K562 (cell line): ENCODE measurements around the gene INSIG1. TPM values are rescaled to one million over a fixed set of nuclear protein-coding genes. Genes with fewer than 3 reads are reported as not detected.
A peak's percentile ranks its signal among the peaks of the same experiment; 100 is the strongest.

Experiments
- ATAC-seq: fragments of 200-7000 bp; cut with Tn5 transposase; 3 replicates; pipeline ENCODE4 v1.9.1; 2020; ENCODE audit warnings: moderate library complexity
- BruUV-seq: library from RNA; stranded (reverse); fragments of 400-500 nt; replicated peaks from 2 replicates; lab custom pipeline; 2021; lab: Mats Ljungman, UMichigan
- CTCF ChIA-PET: fragments of 300-600 bp; formaldehyde crosslinking; extraction: SDS; loops from one replicate; lab custom pipeline; 2021; ENCODE audit warnings: low intra/inter-chr PET ratio; lab: Yijun Ruan, JAX
- POLR2A ChIA-PET: fragments of 300-600, 350-650 bp; sonication (Branson Sonifier 250); formaldehyde crosslinking; extraction: SDS; loops from one replicate; lab custom pipeline; 2021; ENCODE audit warnings: antibody characterized with exemption, inconsistent platforms; lab: Yijun Ruan, JAX
- DNase-seq, 4 experiments: peaks; one replicate each; pipeline versions ENCODE4 v3.0.0 to v3.0.0-alpha.2; 2011 to 2018; ENCODE audit warnings: low spot score in 3 of 4, mixed read lengths in 3 of 4; ENCODE audit errors: extremely low read depth in 1 of 4
- FAIRE-seq: peaks from 2 replicates; lab custom pipeline; 2011; peaks lifted over from hg19 to GRCh38; lab: Jason Lieb, UNC
- H2AFZ ChIP-seq: 2 replicates; pipeline ENCODE4 v1.6.0; 2011; ENCODE audit warnings: low read depth, low read length, control low read depth, inconsistent platforms
- H3K27ac ChIP-seq: fragments of 200-600 bp; 3 replicates; pipeline ENCODE4 v1.8.0; 2011; ENCODE audit warnings: low read depth, mild to moderate bottlenecking, control low read depth, inconsistent platforms, low read length, moderate library complexity, mixed read lengths; ENCODE audit errors: extremely low read depth
- H3K27me3 ChIP-seq, 2 experiments: fragments of 300-600 bp in 1 of 2; 2 replicates in 1 of 2; 3 replicates in 1 of 2; pipeline versions ENCODE4 v1.6.0 to v1.8.0; 2011; ENCODE audit warnings: inconsistent platforms in 2 of 2, low read length in 2 of 2, mild to moderate bottlenecking in 1 of 2, mixed read lengths in 1 of 2, moderate library complexity in 1 of 2; ENCODE audit not compliant: control insufficient read depth in 2 of 2, insufficient read depth in 2 of 2
- H3K36me3 ChIP-seq: fragments of 300-600 bp; 3 replicates; pipeline ENCODE4 v1.8.0; 2011; ENCODE audit warnings: mild to moderate bottlenecking, low read length, inconsistent platforms; ENCODE audit not compliant: control insufficient read depth, insufficient read depth
- H3K4me1 ChIP-seq, 2 experiments: fragments of 200-600 bp in 1 of 2; replicated peaks in 1 of 2; 2 replicates in 1 of 2; 3 replicates in 1 of 2; pipeline versions ENCODE4 v1.5.1 to v1.8.0; 2011; ENCODE audit warnings: inconsistent platforms in 2 of 2, low read length in 2 of 2, mild to moderate bottlenecking in 1 of 2, mixed read lengths in 1 of 2, moderate library complexity in 1 of 2; ENCODE audit not compliant: control insufficient read depth in 2 of 2, insufficient read depth in 2 of 2
- H3K4me2 ChIP-seq: 2 replicates; pipeline ENCODE4 v1.6.1; 2011; ENCODE audit warnings: low read length, control low read depth, inconsistent platforms, mixed read lengths; ENCODE audit not compliant: insufficient read depth
- H3K4me3 ChIP-seq: fragments of 200-600 bp; sonication (generic), shearing (Covaris generic); 2 replicates; pipeline ENCODE4 v1.5.1; 2016; ENCODE audit warnings: control low read depth, inconsistent platforms
- H3K79me2 ChIP-seq: fragments of 200-600 bp; 3 replicates; pipeline ENCODE4 v1.8.0; 2011; ENCODE audit warnings: low read length, inconsistent platforms; ENCODE audit not compliant: control insufficient read depth, insufficient read depth
- H3K9ac ChIP-seq, 2 experiments: 2 replicates each; pipeline versions ENCODE4 v1.6.0 to v1.6.1; 2011; ENCODE audit warnings: low read depth in 2 of 2, low read length in 2 of 2, control low read depth in 1 of 2, inconsistent platforms in 1 of 2, mild to moderate bottlenecking in 1 of 2, mixed read lengths in 1 of 2; ENCODE audit not compliant: insufficient read depth in 1 of 2
- H3K9me1 ChIP-seq: one replicate; pipeline ENCODE4 v1.6.0; 2011; ENCODE audit warnings: inconsistent platforms, mild to moderate bottlenecking, low read length, moderate library complexity; ENCODE audit not compliant: control insufficient read depth, insufficient read depth
- H3K9me3 ChIP-seq: replicated peaks from 2 replicates; pipeline ENCODE4 v1.5.1; 2011; ENCODE audit warnings: low read depth, low read length, inconsistent platforms; ENCODE audit not compliant: control insufficient read depth, insufficient read depth
- H4K20me1 ChIP-seq: replicated peaks from 2 replicates; pipeline ENCODE4 v1.6.1; 2011; ENCODE audit warnings: low read length, inconsistent platforms, mixed read lengths; ENCODE audit not compliant: control insufficient read depth, insufficient read depth
- BACH1 ChIP-seq: fragments of 200-800 bp; sonication (Bioruptor generic); IDR thresholded peaks from 2 replicates; pipeline ENCODE4 v1.6.1; 2016; ENCODE audit warnings: missing genetic modification characterization, missing compliant biosample characterization
- CHCHD3 ChIP-seq: fragments of 250-450 bp; sonication (Bioruptor Pico); IDR thresholded peaks from 2 replicates; pipeline ENCODE4 v2.1.2; 2022; ENCODE audit warnings: mild to moderate bottlenecking
- CREBBP ChIP-seq: IDR thresholded peaks from one replicate; pipeline ENCODE4 v1.6.1; 2012; ENCODE audit warnings: low read depth, mild to moderate bottlenecking, control low read depth, inconsistent platforms, low read length
- KAT7 ChIP-seq: sonication (generic); formaldehyde crosslinking; IDR thresholded peaks from 2 replicates; pipeline ENCODE4 v1.8.0; 2022; ENCODE audit warnings: missing genetic modification reagents, mild to moderate bottlenecking, borderline replicate concordance
- KDM5B ChIP-seq: fragments of 200-600 bp; sonication (generic); IDR thresholded peaks from 2 replicates; pipeline ENCODE4 v1.6.1; 2012; ENCODE audit warnings: low read depth, mild to moderate bottlenecking, moderate library complexity, low read length, control low read depth, inconsistent platforms; ENCODE audit not compliant: insufficient replicate concordance
- PML ChIP-seq: IDR thresholded peaks from 2 replicates; pipeline ENCODE4 v1.6.1; 2012; ENCODE audit warnings: low read length, inconsistent platforms
- POLR2B ChIP-seq: fragments of 450-650 bp; IDR thresholded peaks from 2 replicates; pipeline ENCODE4 v1.6.1; 2018; ENCODE audit warnings: low read depth; ENCODE audit not compliant: partially characterized antibody
- SAFB2 ChIP-seq: fragments of 200-400 bp; formaldehyde crosslinking; IDR thresholded peaks from 2 replicates; pipeline ENCODE4 v1.6.1; 2018; ENCODE audit warnings: borderline replicate concordance, low read length, low read depth, moderate library complexity; ENCODE audit not compliant: severe bottlenecking
- SMARCA4 ChIP-seq: fragments of 450-650 bp; IDR thresholded peaks from 2 replicates; pipeline ENCODE4 v1.6.1; 2016
- SNRNP70 ChIP-seq: fragments of 200-400 bp; formaldehyde crosslinking; optimal IDR thresholded peaks from 2 replicates; pipeline ENCODE3; 2017; ENCODE audit warnings: low read depth, low read length
- SP1 ChIP-seq: sonication (generic); formaldehyde crosslinking; IDR thresholded peaks from 2 replicates; pipeline ENCODE4 v1.8.1; 2022; ENCODE audit warnings: mild to moderate bottlenecking, missing genetic modification reagents
- TGIF2 ChIP-seq: sonication (generic); formaldehyde crosslinking; IDR thresholded peaks from 2 replicates; pipeline ENCODE4 v1.8.1; 2022; ENCODE audit warnings: mild to moderate bottlenecking, missing genetic modification reagents, moderate library complexity
- YBX1 ChIP-seq: fragments of 450-650 bp; IDR thresholded peaks from 2 replicates; pipeline ENCODE4 v1.7.1; 2016; ENCODE audit warnings: mild to moderate bottlenecking
- ZBED1 ChIP-seq: IDR thresholded peaks from 2 replicates; pipeline ENCODE4 v1.6.1; 2014
- ZNF445 ChIP-seq: fragments of 250-450 bp; sonication (Bioruptor Pico); IDR thresholded peaks from 2 replicates; pipeline ENCODE4 v1.4.0; 2020; ENCODE audit warnings: low read depth, mild to moderate bottlenecking, moderate library complexity
- ZNF584 ChIP-seq: fragments of 200-800 bp; sonication (Bioruptor generic); IDR thresholded peaks from 2 replicates; pipeline ENCODE4 v1.6.1; 2016; ENCODE audit warnings: low read depth, mild to moderate bottlenecking, missing genetic modification characterization, missing compliant biosample characterization
- WGBS: fragments of 100-300 bp; shearing (Covaris generic); methylation state at CpG from one replicate; pipeline ENCODE4 v1.1.6; 2016; ENCODE audit warnings: low coverage, mixed read lengths; ENCODE audit not compliant: insufficient coverage; ENCODE audit errors: missing lambda C conversion rate; 5-methylcytosine and 5-hydroxymethylcytosine counted together
- in situ Hi-C: fragments of 300-500 bp; cut with MboI; formaldehyde crosslinking; loops from 4 replicates; pipeline ENCODE4 v1.15.0; 2018; ENCODE audit warnings: inconsistent platforms, mixed read lengths
- intact Hi-C: fragments of 100-400 bp; cut with micrococcal nuclease; formaldehyde crosslinking; loops from 2 replicates; pipeline ENCODE4 v1.14.2; 2022
- polyA plus RNA-seq, 8 experiments: library from polyadenylated mRNA; depleted of rRNA in 4 of 8; stranded (reverse) in 5 of 8; unstranded in 3 of 8; fragments of >200 nt; fragmentation: Nextera tagmentation in 2 of 8; fragmentation: Illumina TruSeq in 1 of 8; extraction: Ambion mirVana in 2 of 8; extraction: Trizol in 1 of 8; gene quantifications; 2 replicates each; pipeline versions ENCODE4 v1.2.1 to v1.2.3, GENCODE V29; 2011 to 2014; ENCODE audit warnings: inconsistent platforms in 1 of 8, missing spikeins in 1 of 8
- total RNA-seq, 7 experiments: library from RNA; depleted of rRNA in 6 of 7; stranded (reverse); fragments of >200 nt in 6 of 7; fragmentation: Illumina TruSeq in 2 of 7; extraction: Trizol in 2 of 7; gene quantifications; 2 replicates each; pipeline versions ENCODE4 v1.2.1 to v1.2.3, GENCODE V29; 2011 to 2021; ENCODE audit warnings: low replicate concordance in 1 of 7
- TF ChIP-seq, protein P1 (sequence below): fragments of 250-450 bp; sonication (Bioruptor Pico); IDR thresholded peaks from 2 replicates; pipeline ENCODE4 v1.8.0; 2021; ENCODE audit warnings: moderate library complexity, mild to moderate bottlenecking, inconsistent platforms
- TF ChIP-seq, protein P2 (sequence below): fragments of 250-450 bp; sonication (Bioruptor Pico); IDR thresholded peaks from 2 replicates; pipeline ENCODE4 v1.4.0; 2020; ENCODE audit warnings: borderline replicate concordance

INSIG1 gene
- total and polyA plus RNA-seq, 9 of the 15 experiments (the other 6 are each of a cell fraction or from before 2014, with no cell fraction given): 57.1 to 787 (median 238) TPM

DNA sequence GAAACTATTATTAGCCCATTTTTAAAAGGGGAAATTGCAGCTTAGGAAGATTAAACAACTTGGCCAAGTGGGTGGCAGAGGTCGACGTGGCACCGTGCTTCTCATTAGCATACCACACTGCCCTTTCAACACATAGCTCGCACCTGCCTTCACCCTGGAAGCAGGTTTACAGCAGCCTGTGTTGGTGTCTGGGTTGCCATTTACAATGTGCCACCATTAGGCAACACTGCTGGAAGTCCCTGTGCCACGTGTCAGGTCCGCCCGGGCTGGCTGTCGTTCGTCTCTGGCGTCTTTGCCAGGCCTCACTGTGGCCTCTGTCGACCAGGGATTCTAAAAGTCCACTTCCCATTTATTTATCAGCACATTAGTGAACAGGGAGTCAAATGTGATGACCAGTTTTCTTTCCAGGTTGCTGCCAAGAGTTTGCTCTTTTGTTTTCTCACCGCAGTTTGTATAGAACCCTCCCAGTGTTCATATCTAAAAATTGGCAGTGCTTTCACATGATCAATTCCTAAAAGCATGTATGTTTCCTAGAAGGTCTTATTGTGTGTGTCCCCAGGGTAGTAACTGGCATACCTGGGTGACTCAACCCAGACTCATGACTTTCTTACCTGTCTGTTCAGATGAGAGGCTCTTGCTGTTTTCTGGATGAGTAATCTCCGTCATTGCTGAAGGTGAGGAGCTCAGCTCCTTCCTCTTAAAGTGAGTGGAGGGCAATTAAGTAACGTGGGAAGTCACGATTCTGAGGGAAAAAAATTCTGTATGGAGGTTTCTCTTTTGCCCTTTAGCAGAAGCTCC lies 9.2 kb downstream of the INSIG1 start (continued):
- TF ChIP-seq, protein P1, sequence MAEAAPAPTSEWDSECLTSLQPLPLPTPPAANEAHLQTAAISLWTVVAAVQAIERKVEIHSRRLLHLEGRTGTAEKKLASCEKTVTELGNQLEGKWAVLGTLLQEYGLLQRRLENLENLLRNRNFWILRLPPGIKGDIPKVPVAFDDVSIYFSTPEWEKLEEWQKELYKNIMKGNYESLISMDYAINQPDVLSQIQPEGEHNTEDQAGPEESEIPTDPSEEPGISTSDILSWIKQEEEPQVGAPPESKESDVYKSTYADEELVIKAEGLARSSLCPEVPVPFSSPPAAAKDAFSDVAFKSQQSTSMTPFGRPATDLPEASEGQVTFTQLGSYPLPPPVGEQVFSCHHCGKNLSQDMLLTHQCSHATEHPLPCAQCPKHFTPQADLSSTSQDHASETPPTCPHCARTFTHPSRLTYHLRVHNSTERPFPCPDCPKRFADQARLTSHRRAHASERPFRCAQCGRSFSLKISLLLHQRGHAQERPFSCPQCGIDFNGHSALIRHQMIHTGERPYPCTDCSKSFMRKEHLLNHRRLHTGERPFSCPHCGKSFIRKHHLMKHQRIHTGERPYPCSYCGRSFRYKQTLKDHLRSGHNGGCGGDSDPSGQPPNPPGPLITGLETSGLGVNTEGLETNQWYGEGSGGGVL: no peak
- no peak for TF ChIP-seq YBX1
- peak; percentile 28; the same call in 1 of the 2 replicates for TF ChIP-seq ZBED1
- no peak for TF ChIP-seq CHCHD3 (CRISPR knock-in tag)
- peak; percentile 61; the same call in 1 of the 2 replicates for TF ChIP-seq PML
- TF ChIP-seq SP1: no peak
- TF ChIP-seq ZNF445: no peak

DNA sequence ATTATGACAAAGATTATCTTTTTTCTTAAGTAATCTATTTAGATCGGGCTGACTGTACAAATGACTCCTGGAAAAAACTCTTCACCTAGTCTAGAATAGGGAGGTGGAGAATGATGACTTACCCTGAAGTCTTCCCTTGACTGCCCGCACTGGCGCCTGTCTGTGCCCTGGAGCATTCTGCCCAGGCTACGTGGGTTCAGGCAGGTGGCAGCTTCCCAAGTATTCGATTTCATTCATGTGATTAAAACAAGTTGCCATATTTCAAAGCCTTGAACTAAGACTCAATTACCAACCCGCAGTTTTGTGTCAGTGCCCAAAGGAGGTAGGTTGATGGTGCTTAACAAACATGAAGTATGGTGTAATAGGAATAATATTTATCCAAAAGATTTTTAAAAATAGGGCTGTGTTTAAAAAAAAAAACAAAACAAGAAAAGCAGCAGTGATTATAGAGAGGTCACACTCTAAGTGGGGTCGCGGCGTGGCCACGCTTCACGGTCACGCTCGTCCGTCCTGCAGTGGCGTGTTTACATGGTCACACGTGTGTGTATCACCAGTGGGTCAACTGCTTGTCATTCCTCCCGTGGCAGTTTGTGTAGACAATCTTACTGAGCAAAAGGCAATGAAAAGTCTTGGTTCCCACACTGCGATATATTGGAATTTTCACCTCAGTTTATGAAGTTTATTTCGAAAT lies 10.8 kb downstream of the INSIG1 start:
- no peak overlapping the region for H2AFZ ChIP-seq
- H3K9ac ChIP-seq: no peak overlapping the region
- DNase-seq: no peak
- 0 out of 5 replicates have a peak, but pooled peaks cover 0 to 2% of the 10 kb centered on the region in 2 experiments for H3K4me1 ChIP-seq
- ChIA-PET POLR2A (interaction anchor here (0.6 to 2.4 kb wide), 2 partner anchors 15 to 304 kb away, joined by 3 to 11 read pairs; no protein-coding TSS in a partner anchor), CTCF (no interaction called here)
- H3K79me2 ChIP-seq: peaks cover 20% of the 10 kb centered on the region
- no TSS peak for BruUV-seq
- 94% methylated on average over 19 of the region's 19 CpGs for WGBS
- intact Hi-C loops (no loop called here), in situ Hi-C loops (no loop called here)
- H3K9me3 ChIP-seq: no peaks in the 10 kb centered on the region
- H3K27ac ChIP-seq: no peak overlapping the region
- H4K20me1 ChIP-seq: peaks cover 28% of the 10 kb centered on the region
- H3K9me1 ChIP-seq: no peaks in the 10 kb centered on the region
- no peak for FAIRE-seq
- peaks cover 70% of the 10 kb centered on the region for H3K36me3 ChIP-seq
- H3K27me3 ChIP-seq: peaks cover under 1 to 11% of the 10 kb centered on the region in 2 experiments; a peak in 3 of 5 replicates
- ATAC-seq: no peak
- no peak overlapping the region for H3K4me2 ChIP-seq
- H3K4me3 ChIP-seq: no peak overlapping the region
- no peak for TF ChIP-seq KDM5B
- no peak for TF ChIP-seq ZNF584 (CRISPR knock-in tag)
- peak; percentile 42 for TF ChIP-seq POLR2B
- TF ChIP-seq KAT7 (CRISPR knock-in tag): no peak
- no peak for TF ChIP-seq SMARCA4
- TF ChIP-seq, protein P2, sequence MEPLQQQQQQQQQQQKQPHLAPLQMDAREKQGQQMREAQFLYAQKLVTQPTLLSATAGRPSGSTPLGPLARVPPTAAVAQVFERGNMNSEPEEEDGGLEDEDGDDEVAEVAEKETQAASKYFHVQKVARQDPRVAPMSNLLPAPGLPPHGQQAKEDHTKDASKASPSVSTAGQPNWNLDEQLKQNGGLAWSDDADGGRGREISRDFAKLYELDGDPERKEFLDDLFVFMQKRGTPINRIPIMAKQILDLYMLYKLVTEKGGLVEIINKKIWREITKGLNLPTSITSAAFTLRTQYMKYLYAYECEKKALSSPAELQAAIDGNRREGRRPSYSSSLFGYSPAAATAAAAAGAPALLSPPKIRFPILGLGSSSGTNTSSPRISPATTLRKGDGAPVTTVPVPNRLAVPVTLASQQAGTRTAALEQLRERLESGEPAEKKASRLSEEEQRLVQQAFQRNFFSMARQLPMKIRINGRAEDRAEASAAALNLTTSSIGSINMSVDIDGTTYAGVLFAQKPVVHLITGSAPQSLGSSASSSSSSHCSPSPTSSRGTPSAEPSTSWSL (CRISPR knock-in tag): no peak
- no peak for TF ChIP-seq TGIF2 (CRISPR knock-in tag)
- no peak for TF ChIP-seq SNRNP70
- TF ChIP-seq BACH1 (tag): no peak
- no peak for TF ChIP-seq CREBBP
- TF ChIP-seq SAFB2: no peak
